ENCODE data around the gene PRDM4.

PRDM4 gene

GRCh38 chr12:107762874-107763273 is 1.9 kb upstream of the PRDM4 start:
- no peak for TF ChIP-seq CTCF (IDR thresholded peaks at IDR 0.05)

- no peak for TF ChIP-seq CTCF (IDR thresholded peaks at IDR 0.05)
Measured at GRCh38 chr12:107761502-107761904, 566 bp upstream of the PRDM4 start.

GRCh38 chr12:107760207-107760808 is 629 bp downstream of the PRDM4 start:
- no peak for TF ChIP-seq CTCF (IDR thresholded peaks at IDR 0.05)

- TF ChIP-seq CTCF (IDR thresholded peaks at IDR 0.05) = no peak
Measured at GRCh38 chr12:107759410-107759809, 1.5 kb downstream of the PRDM4 start.

GRCh38 chr12:107749083-107749482 is 11.9 kb downstream of the PRDM4 start:
- no peak for TF ChIP-seq CTCF (IDR thresholded peaks at IDR 0.05)

GRCh38 chr12:107748472-107748871 is 12.5 kb downstream of the PRDM4 start:
- TF ChIP-seq CTCF (IDR thresholded peaks at IDR 0.05) = no peak

- TF ChIP-seq CTCF (IDR thresholded peaks at IDR 0.05) = no peak
Measured at GRCh38 chr12:107736914-107737313, 24.0 kb downstream of the PRDM4 start.

GRCh38 chr12:107735763-107736162 is 25.2 kb downstream of the PRDM4 start:
- no peak for TF ChIP-seq CTCF (IDR thresholded peaks at IDR 0.05)
